ENCODE results near the gene GALNT17.

The GALNT17 gene

GRCh38 chr7:71385330-71385729 lies 253.4 kb downstream of the GALNT17 start:
- H3K9me3 ChIP-seq (ENCODE audit: control insufficient read depth in 2 of 2, low read length in 2 of 2), result no peaks in the 10 kb centered on the region
- no peaks in the 10 kb centered on the region for H3K4me1 ChIP-seq (ENCODE audit: control insufficient read depth, insufficient read depth, low read length)
- no peaks in the 10 kb centered on the region for H3K27me3 ChIP-seq (ENCODE audit: control insufficient read depth in 1 of 2, insufficient read depth in 2 of 2, low read length in 2 of 2)
- no peak overlapping the region for H3K4me3 ChIP-seq (ENCODE audit: low read length in 2 of 2)
- H3K27ac ChIP-seq (ENCODE audit: low read length), result no peak overlapping the region
- H3K36me3 ChIP-seq (ENCODE audit: control insufficient read depth in 2 of 2, insufficient read depth in 2 of 2, low read length in 2 of 2), result no peaks in the 10 kb centered on the region
- no peak overlapping the region for H3K9ac ChIP-seq (ENCODE audit: low read length in 2 of 2)

- Histone ChIP-seq H3K4me1 (ENCODE audit: control insufficient read depth, insufficient read depth, low read length) (no peaks in the 10 kb centered on the region), H3K36me3 (ENCODE audit: control insufficient read depth in 2 of 2, insufficient read depth in 2 of 2, low read length in 2 of 2) (no peaks in the 10 kb centered on the region), H3K4me3 (ENCODE audit: low read length in 2 of 2) (no peak overlapping the region), H3K27me3 (ENCODE audit: control insufficient read depth in 1 of 2, insufficient read depth in 2 of 2, low read length in 2 of 2) (no peaks in the 10 kb centered on the region), H3K9me3 (ENCODE audit: control insufficient read depth in 2 of 2, low read length in 2 of 2) (peaks cover 0 to 9% of the 10 kb centered on the region in 2 donors), H3K9ac (ENCODE audit: low read length in 2 of 2) (no peak overlapping the region), H3K27ac (ENCODE audit: low read length) (no peak overlapping the region)
Measured at GRCh38 chr7:71386152-71386785, 254.3 kb downstream of the GALNT17 start.

- Histone ChIP-seq H3K27me3 (ENCODE audit: control insufficient read depth in 1 of 2, insufficient read depth in 2 of 2, low read length in 2 of 2) (no peaks in the 10 kb centered on the region), H3K27ac (ENCODE audit: low read length) (no peak overlapping the region), H3K4me1 (ENCODE audit: control insufficient read depth, insufficient read depth, low read length) (no peaks in the 10 kb centered on the region), H3K9ac (ENCODE audit: low read length in 2 of 2) (no peak overlapping the region), H3K9me3 (ENCODE audit: control insufficient read depth in 2 of 2, low read length in 2 of 2) (peaks cover 0 to 9% of the 10 kb centered on the region in 2 donors), H3K36me3 (ENCODE audit: control insufficient read depth in 2 of 2, insufficient read depth in 2 of 2, low read length in 2 of 2) (no peaks in the 10 kb centered on the region), H3K4me3 (ENCODE audit: low read length in 2 of 2) (no peak overlapping the region)
Measured at GRCh38 chr7:71388181-71388580, 256.2 kb downstream of the GALNT17 start.

GRCh38 chr7:71389976-71390375 lies 258.0 kb downstream of the GALNT17 start:
- H3K4me1 ChIP-seq (ENCODE audit: control insufficient read depth, insufficient read depth, low read length), result no peaks in the 10 kb centered on the region
- no peak overlapping the region for H3K9ac ChIP-seq (ENCODE audit: low read length in 2 of 2)
- no peak overlapping the region for H3K4me3 ChIP-seq (ENCODE audit: low read length in 2 of 2)
- H3K27me3 ChIP-seq (ENCODE audit: control insufficient read depth in 1 of 2, insufficient read depth in 2 of 2, low read length in 2 of 2), result no peaks in the 10 kb centered on the region
- H3K36me3 ChIP-seq (ENCODE audit: control insufficient read depth in 2 of 2, insufficient read depth in 2 of 2, low read length in 2 of 2), result no peaks in the 10 kb centered on the region
- peaks cover 0 to 9% of the 10 kb centered on the region in 2 donors for H3K9me3 ChIP-seq (ENCODE audit: control insufficient read depth in 2 of 2, low read length in 2 of 2)
- H3K27ac ChIP-seq (ENCODE audit: low read length), result no peak overlapping the region

- Histone ChIP-seq H3K36me3 (ENCODE audit: control insufficient read depth in 2 of 2, insufficient read depth in 2 of 2, low read length in 2 of 2) (no peaks in the 10 kb centered on the region), H3K9me3 (ENCODE audit: control insufficient read depth in 2 of 2, low read length in 2 of 2) (peaks cover 6 to 9% of the 10 kb centered on the region in 2 donors), H3K4me1 (ENCODE audit: control insufficient read depth, insufficient read depth, low read length) (no peaks in the 10 kb centered on the region), H3K27ac (ENCODE audit: low read length) (no peak overlapping the region), H3K27me3 (ENCODE audit: control insufficient read depth in 1 of 2, insufficient read depth in 2 of 2, low read length in 2 of 2) (no peaks in the 10 kb centered on the region), H3K9ac (ENCODE audit: low read length in 2 of 2) (no peak overlapping the region), H3K4me3 (ENCODE audit: low read length in 2 of 2) (no peak overlapping the region)
Measured at GRCh38 chr7:71393661-71394060, 261.7 kb downstream of the GALNT17 start.

- Histone ChIP-seq H3K36me3 (ENCODE audit: control insufficient read depth in 2 of 2, insufficient read depth in 2 of 2, low read length in 2 of 2) (no peaks in the 10 kb centered on the region), H3K4me3 (ENCODE audit: low read length in 2 of 2) (no peak overlapping the region), H3K9ac (ENCODE audit: low read length in 2 of 2) (no peak overlapping the region), H3K4me1 (ENCODE audit: control insufficient read depth, insufficient read depth, low read length) (no peaks in the 10 kb centered on the region), H3K27me3 (ENCODE audit: control insufficient read depth in 1 of 2, insufficient read depth in 2 of 2, low read length in 2 of 2) (no peaks in the 10 kb centered on the region), H3K27ac (ENCODE audit: low read length) (no peak overlapping the region), H3K9me3 (ENCODE audit: control insufficient read depth in 2 of 2, low read length in 2 of 2) (no peaks in the 10 kb centered on the region)
Measured at GRCh38 chr7:71402684-71403083, 270.7 kb downstream of the GALNT17 start.

- Histone ChIP-seq H3K27ac (ENCODE audit: low read length) (no peak overlapping the region), H3K4me3 (ENCODE audit: low read length in 2 of 2) (no peak overlapping the region), H3K36me3 (ENCODE audit: control insufficient read depth in 2 of 2, insufficient read depth in 2 of 2, low read length in 2 of 2) (no peaks in the 10 kb centered on the region), H3K9ac (ENCODE audit: low read length in 2 of 2) (no peak overlapping the region), H3K4me1 (ENCODE audit: control insufficient read depth, insufficient read depth, low read length) (no peaks in the 10 kb centered on the region), H3K27me3 (ENCODE audit: control insufficient read depth in 1 of 2, insufficient read depth in 2 of 2, low read length in 2 of 2) (no peaks in the 10 kb centered on the region), H3K9me3 (ENCODE audit: control insufficient read depth in 2 of 2, low read length in 2 of 2) (no peaks in the 10 kb centered on the region)
Measured at GRCh38 chr7:71403202-71403946, 271.4 kb downstream of the GALNT17 start.

- Histone ChIP-seq H3K9me3 (ENCODE audit: control insufficient read depth in 2 of 2, low read length in 2 of 2) (peaks cover 5 to 7% of the 10 kb centered on the region in 2 donors), H3K27ac (ENCODE audit: low read length) (no peak overlapping the region), H3K27me3 (ENCODE audit: control insufficient read depth in 1 of 2, insufficient read depth in 2 of 2, low read length in 2 of 2) (no peaks in the 10 kb centered on the region), H3K4me3 (ENCODE audit: low read length in 2 of 2) (no peak overlapping the region), H3K4me1 (ENCODE audit: control insufficient read depth, insufficient read depth, low read length) (no peaks in the 10 kb centered on the region), H3K9ac (ENCODE audit: low read length in 2 of 2) (no peak overlapping the region), H3K36me3 (ENCODE audit: control insufficient read depth in 2 of 2, insufficient read depth in 2 of 2, low read length in 2 of 2) (no peaks in the 10 kb centered on the region)
Measured at GRCh38 chr7:71404726-71405345, 272.9 kb downstream of the GALNT17 start.

GRCh38 chr7:71408271-71408670 lies 276.3 kb downstream of the GALNT17 start:
- no peaks in the 10 kb centered on the region for H3K36me3 ChIP-seq (ENCODE audit: control insufficient read depth in 2 of 2, insufficient read depth in 2 of 2, low read length in 2 of 2)
- H3K27ac ChIP-seq (ENCODE audit: low read length), result no peak overlapping the region
- no peaks in the 10 kb centered on the region for H3K4me1 ChIP-seq (ENCODE audit: control insufficient read depth, insufficient read depth, low read length)
- H3K9ac ChIP-seq (ENCODE audit: low read length in 2 of 2), result no peak overlapping the region
- H3K27me3 ChIP-seq (ENCODE audit: control insufficient read depth in 1 of 2, insufficient read depth in 2 of 2, low read length in 2 of 2), result no peaks in the 10 kb centered on the region
- H3K4me3 ChIP-seq (ENCODE audit: low read length in 2 of 2), result no peak overlapping the region
- H3K9me3 ChIP-seq (ENCODE audit: control insufficient read depth in 2 of 2, low read length in 2 of 2), result peaks cover 5 to 8% of the 10 kb centered on the region in 2 donors

- Histone ChIP-seq H3K4me3 (ENCODE audit: low read length in 2 of 2) (no peak overlapping the region), H3K9me3 (ENCODE audit: control insufficient read depth in 2 of 2, low read length in 2 of 2) (peaks cover 5 to 8% of the 10 kb centered on the region in 2 donors), H3K4me1 (ENCODE audit: control insufficient read depth, insufficient read depth, low read length) (no peaks in the 10 kb centered on the region), H3K27ac (ENCODE audit: low read length) (no peak overlapping the region), H3K36me3 (ENCODE audit: control insufficient read depth in 2 of 2, insufficient read depth in 2 of 2, low read length in 2 of 2) (no peaks in the 10 kb centered on the region), H3K9ac (ENCODE audit: low read length in 2 of 2) (no peak overlapping the region), H3K27me3 (ENCODE audit: control insufficient read depth in 1 of 2, insufficient read depth in 2 of 2, low read length in 2 of 2) (no peaks in the 10 kb centered on the region)
Measured at GRCh38 chr7:71409550-71410157, 277.7 kb downstream of the GALNT17 start.
